ENCODE measurements around the gene GSC2.

Gene GSC2

GRCh38 chr22:19149991-19150390 is at the start of gene GSC2:
GSC2 (minus strand) TSS chr22:19150292; CDS start chr22:19150283, 9 bp downstream.
- TF ChIP-seq GATA3 (IDR thresholded peaks at IDR 0.05; ENCODE audit: low read depth, low read length) (no peak), GATA2 (IDR thresholded peaks at IDR 0.05; ENCODE audit: low read depth, low read length) (no peak)

GRCh38 chr22:19199479-19199878 is 49.4 kb upstream of the GSC2 start:
- TF ChIP-seq GATA3 (IDR thresholded peaks at IDR 0.05; ENCODE audit: low read depth, low read length) (no peak), GATA2 (IDR thresholded peaks at IDR 0.05; ENCODE audit: low read depth, low read length) (no peak)

- no peak for TF ChIP-seq GATA2 (IDR thresholded peaks at IDR 0.05; ENCODE audit: low read depth, low read length)
- TF ChIP-seq GATA3 (IDR thresholded peaks at IDR 0.05; ENCODE audit: low read depth, low read length) = no peak
Observed at GRCh38 chr22:19197997-19198865, 48.1 kb upstream of the GSC2 start.

GRCh38 chr22:19196841-19197612 is 46.9 kb upstream of the GSC2 start:
- TF ChIP-seq GATA3 (IDR thresholded peaks at IDR 0.05; ENCODE audit: low read depth, low read length) (no peak), GATA2 (IDR thresholded peaks at IDR 0.05; ENCODE audit: low read depth, low read length) (no peak)

GRCh38 chr22:19195796-19196731 is 46.0 kb upstream of the GSC2 start:
- TF ChIP-seq GATA2 (IDR thresholded peaks at IDR 0.05; ENCODE audit: low read depth, low read length) (no peak), GATA3 (IDR thresholded peaks at IDR 0.05; ENCODE audit: low read depth, low read length) (no peak)

GRCh38 chr22:19194766-19195536 is 44.9 kb upstream of the GSC2 start:
- TF ChIP-seq GATA2 (IDR thresholded peaks at IDR 0.05; ENCODE audit: low read depth, low read length) = no peak
- TF ChIP-seq GATA3 (IDR thresholded peaks at IDR 0.05; ENCODE audit: low read depth, low read length) = no peak

- no peak for TF ChIP-seq GATA2 (IDR thresholded peaks at IDR 0.05; ENCODE audit: low read depth, low read length)
- no peak for TF ChIP-seq GATA3 (IDR thresholded peaks at IDR 0.05; ENCODE audit: low read depth, low read length)
Observed at GRCh38 chr22:19193879-19194278, 43.8 kb upstream of the GSC2 start.

GRCh38 chr22:19187716-19188563 is 37.8 kb upstream of the GSC2 start:
- TF ChIP-seq GATA2 (IDR thresholded peaks at IDR 0.05; ENCODE audit: low read depth, low read length) (no peak), GATA3 (IDR thresholded peaks at IDR 0.05; ENCODE audit: low read depth, low read length) (no peak)

GRCh38 chr22:19184276-19184997 is 34.3 kb upstream of the GSC2 start:
- no peak for TF ChIP-seq GATA2 (IDR thresholded peaks at IDR 0.05; ENCODE audit: low read depth, low read length)
- no peak for TF ChIP-seq GATA3 (IDR thresholded peaks at IDR 0.05; ENCODE audit: low read depth, low read length)

- no peak for TF ChIP-seq GATA2 (IDR thresholded peaks at IDR 0.05; ENCODE audit: low read depth, low read length)
- no peak for TF ChIP-seq GATA3 (IDR thresholded peaks at IDR 0.05; ENCODE audit: low read depth, low read length)
Observed at GRCh38 chr22:19183216-19183615, 33.1 kb upstream of the GSC2 start.

- TF ChIP-seq GATA3 (IDR thresholded peaks at IDR 0.05; ENCODE audit: low read depth, low read length) (no peak), GATA2 (IDR thresholded peaks at IDR 0.05; ENCODE audit: low read depth, low read length) (no peak)
Observed at GRCh38 chr22:19182472-19183157, 32.5 kb upstream of the GSC2 start.

Measured in SH-SY5Y (cell line).